NCI-H1092 treated with DMSO at 0.1 percent for 48 hours (cell line): ENCODE data around the gene TMLHE.
"Not testable (repeated sequence)": the region's sequence is repeated elsewhere in the genome, so short reads cannot be mapped to it uniquely, and the experiment has no call there.

Experiments
- DNase-seq: peaks from one replicate; lab custom pipeline; 2025; lab: John Stamatoyannopoulos, UW

TMLHE gene

GRCh38 chrX:155491421-155491820 is 121.3 kb downstream of the TMLHE start:
- not testable (repeated sequence) for DNase-seq

GRCh38 chrX:155477136-155477535 is 135.6 kb downstream of the TMLHE start:
- DNase-seq = not testable (repeated sequence)

GRCh38 chrX:155466269-155466938 is 146.3 kb downstream of the TMLHE start:
- DNase-seq = not testable (repeated sequence)

- DNase-seq = not testable (repeated sequence)
Observed at GRCh38 chrX:155460501-155460900, 152.3 kb downstream of the TMLHE start.

- not testable (repeated sequence) for DNase-seq
Observed at GRCh38 chrX:155458471-155458870, 154.3 kb downstream of the TMLHE start, which contains the start of gene F8A3. Gene F8A3, minus strand, starts transcription at chrX:155458620. Its CDS starts 20 bp downstream, at chrX:155458600.

GRCh38 chrX:155457761-155458447 is 154.8 kb downstream of the TMLHE start:
- DNase-seq = not testable (repeated sequence)

GRCh38 chrX:155441097-155441496 is 171.7 kb downstream of the TMLHE start:
- no peak for DNase-seq
